HL-60/S4 treated with retinoic acid at 250 ng/mL for 4 days and 3 days (cell line): ENCODE measurements around the gene NFIC.

Source experiments
- in situ Hi-C: fragments of 300-500 bp; cut with MboI; formaldehyde crosslinking; loops from 2 replicates; pipeline ENCODE4 v1.7.0; 2022; ENCODE audit warnings: low sequenced_read_pairs

The NFIC gene

DNA sequence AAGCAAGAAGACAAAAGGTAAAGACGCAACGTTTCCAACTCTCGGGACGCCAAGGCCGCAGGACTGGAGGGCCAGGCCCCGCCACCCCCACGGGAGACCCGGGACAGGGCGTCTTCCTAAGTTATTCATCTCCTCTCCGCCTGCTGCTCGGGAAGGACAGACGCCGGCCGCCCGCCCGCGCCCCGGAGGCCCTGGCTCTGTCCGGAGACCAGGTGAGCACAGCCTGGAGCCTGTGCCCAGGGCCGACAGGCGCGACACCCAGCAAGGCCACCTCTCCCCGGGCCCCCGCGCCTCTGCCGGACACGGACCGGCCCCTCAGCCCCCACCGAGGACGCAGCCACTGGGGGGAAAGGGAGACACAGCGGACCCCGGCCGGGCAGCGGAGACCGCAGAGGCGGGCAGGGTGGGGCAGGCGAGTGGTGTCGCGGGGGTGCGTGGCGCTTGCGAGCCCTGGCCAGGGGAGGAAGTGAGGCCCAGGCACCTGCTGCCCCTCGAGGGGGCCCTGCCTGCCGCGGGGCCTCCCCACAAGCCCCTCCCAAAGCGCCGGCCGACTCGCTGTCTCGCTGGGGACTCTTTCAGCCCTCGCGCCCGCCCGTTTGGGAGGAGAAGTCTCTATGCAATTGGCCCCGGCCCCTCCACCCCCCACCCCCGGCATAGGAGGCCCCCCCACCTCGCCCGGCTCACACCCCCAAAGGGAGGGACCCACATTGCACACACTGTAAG is 96.8 kb downstream of the NFIC start:
- in situ Hi-C loops: no loop called here

- in situ Hi-C loops: no loop called here
These were observed 97.6 kb downstream of the NFIC start for GRCh38 chr19:3463714-3464586.

- in situ Hi-C loops: no loop called here
These were observed 98.3 kb downstream of the NFIC start for GRCh38 chr19:3464587-3465235.

DNA sequence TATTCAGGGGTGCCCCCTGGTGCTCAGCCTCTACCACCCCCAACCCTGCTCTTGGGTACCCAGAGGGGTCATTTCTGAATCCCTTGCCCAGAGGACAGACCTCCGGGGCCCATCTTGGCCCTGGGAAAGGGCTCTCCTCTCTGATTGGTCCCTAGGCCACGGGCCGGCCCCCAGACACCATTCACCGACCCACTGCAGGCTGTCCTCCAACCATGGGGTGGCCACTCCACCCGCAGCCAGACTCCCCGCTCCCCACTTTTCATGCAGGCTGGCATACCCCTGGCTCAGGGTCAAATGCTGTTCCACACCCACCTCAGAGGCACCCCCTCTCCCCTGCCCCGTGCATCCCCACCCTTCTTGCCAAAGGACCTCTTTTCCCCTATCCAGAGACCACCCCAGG is 99.2 kb downstream of the NFIC start:
- in situ Hi-C loops: no loop called here

DNA sequence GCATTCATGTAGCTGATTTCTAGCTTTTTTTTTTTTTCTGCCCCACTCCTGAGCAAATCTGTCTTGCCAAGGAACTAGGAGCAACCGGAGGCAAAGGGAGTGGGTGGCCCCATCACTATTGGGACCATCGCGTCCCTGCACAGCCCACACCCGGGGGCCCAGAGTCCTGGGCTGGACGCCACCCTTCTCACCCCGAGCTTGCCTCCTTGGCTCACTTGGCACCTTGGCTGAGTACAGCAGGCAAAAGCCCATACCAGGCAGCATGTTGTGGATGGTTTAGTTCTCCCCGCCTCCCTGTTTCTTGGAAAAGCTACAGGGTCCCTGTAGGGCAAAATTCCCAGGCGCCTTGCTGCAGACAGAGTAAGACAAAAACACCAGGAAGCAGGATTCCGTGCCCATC is 100.3 kb downstream of the NFIC start:
- in situ Hi-C loops: no loop called here

- in situ Hi-C loops: no loop called here
These were observed 101.2 kb downstream of the NFIC start for GRCh38 chr19:3467437-3468198.

DNA sequence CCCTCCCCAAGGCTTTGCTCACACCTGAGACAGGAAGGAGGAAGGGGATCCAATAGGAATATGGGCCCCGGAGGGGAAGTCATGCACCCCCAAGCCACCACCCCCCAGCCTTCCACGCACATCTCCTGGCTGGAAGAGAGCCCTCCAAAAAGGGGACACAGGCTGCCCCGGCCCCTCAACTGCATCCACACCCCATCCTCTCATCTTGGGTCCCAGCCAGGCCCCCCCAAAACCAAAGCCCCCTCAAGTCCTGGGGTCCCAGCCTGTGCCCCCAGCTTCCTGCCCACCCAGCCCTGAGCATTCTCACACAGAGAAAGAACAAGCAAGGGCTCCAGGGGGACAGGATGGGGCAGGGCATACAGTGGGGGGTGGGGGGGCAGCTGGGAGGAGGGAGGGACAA is 101.8 kb downstream of the NFIC start:
- in situ Hi-C loops: no loop called here

GRCh38 chr19:3469638-3470499 is 103.5 kb downstream of the NFIC start:
- in situ Hi-C loops: no loop called here

- in situ Hi-C loops: no loop called here
These were observed 104.2 kb downstream of the NFIC start for GRCh38 chr19:3470500-3471128.

DNA sequence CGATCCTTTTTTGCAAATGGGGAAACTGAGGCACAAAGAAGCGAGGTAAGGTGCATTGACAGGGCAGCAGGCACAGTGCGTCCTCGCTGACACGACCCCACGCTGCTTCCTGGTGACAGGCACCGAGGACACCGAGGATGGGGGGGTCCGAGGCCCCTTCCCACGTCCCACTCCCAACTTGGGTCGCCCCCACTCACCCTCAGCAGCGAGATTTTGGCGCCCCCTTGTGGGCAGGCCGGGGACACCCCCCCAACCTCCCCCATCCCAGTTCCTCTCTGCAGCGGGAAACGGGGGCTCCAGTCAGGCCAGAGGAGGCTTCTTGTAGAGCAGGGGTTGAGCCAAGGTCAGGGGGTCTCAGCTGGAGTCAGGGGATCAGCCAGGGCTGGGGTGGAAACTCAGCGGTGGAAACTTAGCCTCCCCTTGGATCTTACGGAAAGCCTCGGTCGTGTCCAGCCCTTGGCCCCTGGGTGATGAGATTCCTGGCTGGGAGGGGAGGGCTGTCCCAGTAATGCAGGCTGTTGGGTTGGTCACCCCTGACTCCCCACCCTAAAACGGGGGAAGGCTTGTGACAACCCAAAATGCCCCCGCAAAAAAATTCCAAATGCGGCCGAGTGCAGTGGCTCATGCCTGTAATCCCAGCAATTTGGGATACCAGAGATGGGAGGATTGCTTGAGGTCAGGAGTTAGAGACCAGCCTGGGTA is 105.7 kb downstream of the NFIC start:
- in situ Hi-C loops: no loop called here

DNA sequence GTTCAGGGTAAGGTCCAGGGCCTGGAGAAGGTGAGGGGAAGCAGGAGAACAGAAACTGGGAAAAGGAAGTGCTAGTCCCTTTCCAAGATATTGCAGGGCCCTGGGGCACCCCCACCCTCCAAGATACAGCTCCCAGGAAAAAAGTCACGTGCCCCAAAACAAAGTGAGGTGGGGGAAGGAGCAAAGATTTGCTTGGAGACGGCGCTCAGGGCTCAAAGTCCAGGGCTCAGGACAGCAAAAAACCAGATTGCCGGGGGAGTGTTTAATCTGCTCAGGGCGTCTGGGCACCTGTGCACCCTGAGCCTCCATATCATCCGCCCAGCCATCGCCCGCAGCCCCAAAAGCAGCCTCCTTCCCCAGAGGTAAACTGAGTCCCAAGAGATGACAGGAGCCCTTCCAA is 107.6 kb downstream of the NFIC start:
- in situ Hi-C loops: no loop called here

- in situ Hi-C loops: no loop called here
These were observed 108.2 kb downstream of the NFIC start for GRCh38 chr19:3474614-3475013.

GRCh38 chr19:3475449-3475848 is 109.1 kb downstream of the NFIC start:
- in situ Hi-C loops: no loop called here

DNA sequence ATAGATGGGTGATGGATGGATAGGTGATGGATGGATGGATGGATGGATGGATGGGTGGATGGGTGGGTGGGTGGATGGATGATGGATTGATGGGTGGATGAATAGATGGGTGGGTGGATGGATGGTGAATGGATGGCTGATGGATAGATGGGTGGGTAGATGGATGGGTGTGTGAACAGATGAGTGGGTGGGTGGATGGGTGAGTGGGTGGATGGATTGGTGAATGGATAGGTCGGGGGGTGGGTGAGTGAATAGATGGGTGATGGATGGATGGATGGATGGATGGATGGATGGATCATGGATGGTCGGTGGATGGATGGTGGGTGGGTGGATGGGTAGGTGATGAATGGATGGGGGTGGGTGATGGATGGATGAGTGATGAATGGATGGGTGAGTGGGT is 110.4 kb downstream of the NFIC start:
- in situ Hi-C loops: no loop called here

DNA sequence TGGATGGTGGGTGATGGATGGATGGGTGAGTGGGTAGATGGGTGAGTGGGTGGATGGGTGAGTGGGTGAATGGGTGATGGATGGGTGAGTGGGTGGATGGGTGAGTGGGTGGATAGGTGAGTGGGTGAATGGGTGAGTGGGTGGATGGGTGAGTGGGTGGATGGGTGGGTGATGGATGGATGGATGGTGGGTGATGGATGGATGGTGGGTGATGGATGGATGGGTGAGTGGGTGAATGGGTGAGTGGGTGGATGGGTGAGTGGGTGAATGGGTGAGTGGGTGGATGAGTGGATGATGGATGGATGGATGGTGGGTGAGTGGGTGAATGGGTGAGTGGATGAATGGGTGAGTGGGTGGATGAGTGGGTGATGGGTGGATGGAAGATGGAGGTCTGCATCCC is 111.1 kb downstream of the NFIC start:
- in situ Hi-C loops: no loop called here

DNA sequence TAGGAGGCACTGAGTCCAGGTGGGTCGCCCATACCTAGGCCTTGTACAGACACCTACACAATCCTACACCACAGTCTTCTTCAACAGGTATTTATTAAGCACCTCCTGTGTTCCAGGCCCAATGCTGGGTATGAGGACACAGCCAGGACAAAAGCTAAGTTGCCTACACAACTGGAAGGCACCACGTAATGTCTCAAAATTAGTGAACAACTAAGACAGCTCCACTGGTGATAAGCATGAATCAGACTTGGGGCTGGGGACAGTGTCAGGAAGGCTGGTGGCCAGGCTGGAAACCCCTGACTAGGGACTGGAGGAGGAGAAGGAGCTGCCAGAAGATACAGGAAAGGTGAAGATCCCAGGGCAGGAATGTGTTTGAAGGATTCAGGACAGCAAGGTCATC is 111.6 kb downstream of the NFIC start:
- in situ Hi-C loops: no loop called here

DNA sequence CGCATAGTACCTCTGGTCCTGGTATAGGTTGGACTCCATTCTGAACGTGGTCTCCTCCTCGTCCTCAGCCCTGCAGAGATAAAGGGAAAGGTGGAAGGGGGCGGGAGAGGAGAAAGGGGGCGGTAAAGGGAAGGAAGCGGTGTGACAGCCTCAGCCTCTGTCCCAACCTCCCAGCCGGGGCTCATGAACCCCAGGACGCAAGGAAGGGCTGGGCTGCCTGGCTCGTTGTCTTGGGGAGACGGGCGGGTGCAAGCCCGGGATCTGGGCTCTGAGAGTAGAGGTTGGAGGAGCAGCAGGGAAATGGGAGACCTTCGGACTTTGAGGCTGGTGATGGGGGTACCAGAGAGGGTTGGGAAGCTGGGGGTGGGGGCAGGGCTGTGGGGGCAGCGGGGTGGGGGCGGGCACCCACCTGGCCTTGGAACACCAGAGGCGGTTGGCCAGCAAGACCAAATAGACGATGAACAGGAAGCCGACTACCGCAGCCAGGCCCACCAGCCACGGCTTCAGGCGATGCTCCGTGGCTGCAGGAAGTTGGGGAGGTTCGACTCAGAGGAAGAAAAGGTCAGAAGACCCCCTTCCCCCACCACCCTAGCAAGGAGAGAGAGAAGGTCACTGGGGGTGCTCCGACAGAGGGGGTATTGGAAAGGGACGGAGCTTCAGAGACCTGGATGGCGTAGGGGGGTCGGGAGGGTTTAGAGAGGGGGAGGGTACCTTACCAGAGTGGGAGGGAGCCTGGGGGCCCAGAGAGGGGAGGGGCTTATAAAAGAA is 112.2 kb downstream of the NFIC start:
- in situ Hi-C loops: no loop called here

GRCh38 chr19:3479177-3479833 is 112.9 kb downstream of the NFIC start:
- in situ Hi-C loops: no loop called here
